GM13977 (cell line): ENCODE results near the gene MED8.

Experiments
- DNase-seq: peaks from one replicate; pipeline ENCODE4 v3.0.0; 2012; ENCODE audit warnings: low spot score
- CTCF ChIP-seq: IDR thresholded peaks from 2 replicates; pipeline ENCODE4 v1.5.1; 2012; ENCODE audit warnings: mild to moderate bottlenecking, control low read depth; ENCODE audit not compliant: insufficient read depth; ENCODE audit errors: extremely low read depth, missing control alignments
- in situ Hi-C: fragments of 300-500 bp; cut with MboI; formaldehyde crosslinking; loops from one replicate; pipeline ENCODE4 v1.12.0; 2022; ENCODE audit warnings: low sequenced_read_pairs, low pct_unique_long_range_greater_than_20kb, mixed read lengths, inconsistent platforms; ENCODE audit not compliant: unreplicated experiment

Gene MED8

GRCh38 chr1:43349594-43350306 is 39.9 kb downstream of the MED8 start:
- DNase-seq: no peak
- no peak for TF ChIP-seq CTCF
- in situ Hi-C loops: loop anchor here (25.0 kb wide), 1 partner anchor 112 kb away; no protein-coding TSS in a partner anchor

- in situ Hi-C loops: no loop called here
- no peak for TF ChIP-seq CTCF
- DNase-seq: no peak
Observed at GRCh38 chr1:43348809-43349593, 40.6 kb downstream of the MED8 start.

- no peak for TF ChIP-seq CTCF
- DNase-seq: no peak
- in situ Hi-C loops: no loop called here
Observed at GRCh38 chr1:43348343-43348808, 41.2 kb downstream of the MED8 start.

- TF ChIP-seq CTCF: no peak
- no peak for DNase-seq
- in situ Hi-C loops: no loop called here
Observed at GRCh38 chr1:43346636-43347035, 43.0 kb downstream of the MED8 start.

GRCh38 chr1:43345120-43345519 is 44.5 kb downstream of the MED8 start:
- no peak for TF ChIP-seq CTCF
- in situ Hi-C loops: no loop called here
- DNase-seq: no peak

- no peak for DNase-seq
- in situ Hi-C loops: no loop called here
- TF ChIP-seq CTCF: no peak
Observed at GRCh38 chr1:43344267-43344850, 45.2 kb downstream of the MED8 start.
